HCT116 (cell line): ENCODE results near the gene DGCR8. TPM values are rescaled to one million over a fixed set of nuclear protein-coding genes. Genes with fewer than 3 reads are reported as not detected.

Source experiments
- ATAC-seq: fragments of 200-7000 bp; cut with Tn5 transposase; 2 replicates; pipeline ENCODE4 v1.9.1; 2020; ENCODE audit warnings: mild to moderate bottlenecking, moderate library complexity
- BruUV-seq: library from RNA; stranded (reverse); fragments of 400-500 nt; replicated peaks from 2 replicates; lab custom pipeline; 2021; lab: Mats Ljungman, UMichigan
- CTCF ChIA-PET: fragments of 300-600 bp; sonication (Branson Sonifier 250); formaldehyde crosslinking; loops from one replicate; lab custom pipeline; 2021; ENCODE audit warnings: antibody characterized with exemption; lab: Charles Lee
- POLR2A ChIA-PET: fragments of 300-600, 350-600 bp; sonication (Branson Sonifier 250); formaldehyde crosslinking; loops from one replicate; lab custom pipeline; 2021; ENCODE audit warnings: antibody characterized with exemption; lab: Charles Lee
- RAD21 ChIA-PET, 2 experiments: fragments of 300-600 bp; sonication (Branson Sonifier 250); formaldehyde crosslinking; loops; one replicate each; lab custom pipeline; 2023; ENCODE audit warnings: low total read pairs in 2 of 2; ENCODE audit not compliant: uncharacterized antibody in 2 of 2, unreplicated experiment in 2 of 2, low non-redundant PET in 1 of 2; lab: Charles Lee
- DNase-seq: peaks from one replicate; pipeline ENCODE4 v3.0.0-alpha.2; 2010; ENCODE audit warnings: low read depth, low spot score
- H2AFZ ChIP-seq: fragments of 200-600 bp; shearing (Covaris generic), sonication (generic); 2 replicates; pipeline ENCODE4 v1.6.1; 2017; ENCODE audit warnings: low read depth, mixed run types, mixed read lengths, antibody characterized with exemption, low read length; ENCODE audit not compliant: poor library complexity, severe bottlenecking
- H3K27ac ChIP-seq: 2 replicates; pipeline ENCODE4 v1.5.1; 2012; ENCODE audit warnings: low read depth, low read length
- H3K27me3 ChIP-seq: fragments of 200-600 bp; sonication (generic); 2 replicates; pipeline ENCODE4 v1.6.1; 2016; ENCODE audit warnings: mixed run types, low read length, mixed read lengths; ENCODE audit not compliant: insufficient read depth
- H3K36me3 ChIP-seq, 2 experiments: fragments of 200-500 bp in 1 of 2; fragments of 200-600 bp in 1 of 2; sonication (Bioruptor generic) in 1 of 2; sonication (generic) in 1 of 2; 2 replicates each; pipeline versions ENCODE4 v1.5.1 to v1.6.1; 2014 to 2016; ENCODE audit warnings: low read length in 2 of 2, inconsistent platforms in 1 of 2, mixed read lengths in 1 of 2, mixed run types in 1 of 2; ENCODE audit not compliant: insufficient read depth in 2 of 2, control insufficient read depth in 1 of 2
- H3K4me1 ChIP-seq, 2 experiments: fragments of 200-600 bp in 1 of 2; sonication (generic) in 1 of 2; 2 replicates each; pipeline versions ENCODE4 v1.5.1 to v1.6.1; 2012 to 2017; ENCODE audit warnings: low read length in 2 of 2, inconsistent platforms in 1 of 2, mild to moderate bottlenecking in 1 of 2, mixed read lengths in 1 of 2, mixed run types in 1 of 2, moderate library complexity in 1 of 2; ENCODE audit not compliant: insufficient read depth in 2 of 2, control insufficient read depth in 1 of 2
- H3K4me2 ChIP-seq: fragments of 200-600 bp; sonication (generic); 2 replicates; pipeline ENCODE4 v1.6.1; 2017; ENCODE audit warnings: mixed run types, low read length, mixed read lengths
- H3K4me3 ChIP-seq, 2 experiments: fragments of 200-600 bp in 1 of 2; sonication (generic) in 1 of 2; replicated peaks in 1 of 2; 2 replicates each; pipeline ENCODE4 v1.5.1; 2011 to 2016; ENCODE audit warnings: low read length in 2 of 2, control low read depth in 1 of 2, low read depth in 1 of 2, mild to moderate bottlenecking in 1 of 2, mixed read lengths in 1 of 2, mixed run types in 1 of 2
- H3K79me2 ChIP-seq: fragments of 200-600 bp; sonication (generic); 2 replicates; pipeline ENCODE4 v1.6.1; 2017; ENCODE audit warnings: mild to moderate bottlenecking, mixed run types, low read length, moderate library complexity, mixed read lengths; ENCODE audit not compliant: insufficient read depth
- H3K9ac ChIP-seq: fragments of 200-600 bp; sonication (generic); 2 replicates; pipeline ENCODE4 v1.6.1; 2016; ENCODE audit warnings: low read length, mixed read lengths
- H3K9me2 ChIP-seq: fragments of 200-600 bp; sonication (generic), shearing (Covaris generic); 2 replicates; pipeline ENCODE4 v1.6.1; 2017; ENCODE audit warnings: mixed run types, mild to moderate bottlenecking, moderate library complexity; ENCODE audit not compliant: insufficient read depth
- H3K9me3 ChIP-seq, 2 experiments: fragments of 200-500 bp in 1 of 2; fragments of 200-600 bp in 1 of 2; sonication (Bioruptor generic) in 1 of 2; sonication (generic) in 1 of 2; 2 replicates each; pipeline ENCODE4 v1.6.1; 2014 to 2017; ENCODE audit warnings: low read length in 2 of 2, mixed read lengths in 2 of 2, inconsistent platforms in 1 of 2, low read depth in 1 of 2, mild to moderate bottlenecking in 1 of 2, mixed run types in 1 of 2, moderate library complexity in 1 of 2; ENCODE audit not compliant: control insufficient read depth in 1 of 2, insufficient read depth in 1 of 2
- H4K20me1 ChIP-seq: fragments of 200-600 bp; sonication (generic), shearing (Covaris generic); 2 replicates; pipeline ENCODE4 v1.6.1; 2017; ENCODE audit warnings: mixed run types, mild to moderate bottlenecking, moderate library complexity; ENCODE audit not compliant: insufficient read depth
- CEBPB ChIP-seq: IDR thresholded peaks from 2 replicates; pipeline ENCODE4 v1.6.1; 2012; ENCODE audit warnings: low read depth
- EGR1 ChIP-seq: IDR thresholded peaks from 2 replicates; pipeline ENCODE4 v1.6.1; 2012; ENCODE audit warnings: low read depth
- EZH2phosphoT487 ChIP-seq: fragments of 200-600 bp; IDR thresholded peaks from 2 replicates; pipeline ENCODE4 v1.6.1; 2018; ENCODE audit warnings: antibody characterized with exemption, borderline replicate concordance
- FOSL1 ChIP-seq: IDR thresholded peaks from 2 replicates; pipeline ENCODE4 v1.6.1; 2012; ENCODE audit warnings: low read depth
- JUND ChIP-seq: IDR thresholded peaks from 2 replicates; pipeline ENCODE4 v1.6.1; 2012
- TCF7L2 ChIP-seq: IDR thresholded peaks from 2 replicates; pipeline ENCODE4 v1.7.0; 2011; ENCODE audit warnings: borderline replicate concordance, inconsistent platforms; ENCODE audit not compliant: insufficient read depth, insufficient read length; ENCODE audit errors: extremely low read depth
- ZFX ChIP-seq: fragments of 450-650 bp; IDR thresholded peaks from 2 replicates; pipeline ENCODE4 v1.6.1; 2017
- intact Hi-C: fragments of 100-400 bp; cut with micrococcal nuclease; formaldehyde crosslinking; loops from 2 replicates; pipeline ENCODE4 v1.10.0; 2022
- total RNA-seq: library from RNA; stranded (reverse); gene quantifications from one replicate; pipeline ENCODE4 v1.2.1, GENCODE V29; 2021; ENCODE audit not compliant: unreplicated experiment
- TF ChIP-seq, protein P1 (sequence below): IDR thresholded peaks from 2 replicates; pipeline ENCODE4 v1.6.1; 2012
- TF ChIP-seq, protein P2 (sequence below): IDR thresholded peaks from 2 replicates; pipeline ENCODE4 v1.6.1; 2012; ENCODE audit warnings: low read depth
- TF ChIP-seq, protein P3 (sequence below), 3 experiments: fragments of 200-600 bp in 1 of 3; sonication (generic) in 1 of 3; IDR thresholded peaks in 2 of 3; conservative IDR thresholded peaks in 1 of 3; 2 replicates each; pipeline ENCODE4 v1.5.1; 2012 to 2017; ENCODE audit warnings: low read depth in 2 of 3, low read length in 2 of 3, antibody characterized with exemption in 1 of 3, borderline replicate concordance in 1 of 3, control low read depth in 1 of 3, mild to moderate bottlenecking in 1 of 3, mixed read lengths in 1 of 3, mixed run types in 1 of 3, moderate library complexity in 1 of 3; ENCODE audit not compliant: insufficient read depth in 1 of 3
- TF ChIP-seq, protein P4 (sequence below): IDR thresholded peaks from 2 replicates; pipeline ENCODE4 v1.6.1; 2012

Gene DGCR8
- total RNA-seq, 1 experiment from 2014 or later: 43.8 TPM

DNA sequence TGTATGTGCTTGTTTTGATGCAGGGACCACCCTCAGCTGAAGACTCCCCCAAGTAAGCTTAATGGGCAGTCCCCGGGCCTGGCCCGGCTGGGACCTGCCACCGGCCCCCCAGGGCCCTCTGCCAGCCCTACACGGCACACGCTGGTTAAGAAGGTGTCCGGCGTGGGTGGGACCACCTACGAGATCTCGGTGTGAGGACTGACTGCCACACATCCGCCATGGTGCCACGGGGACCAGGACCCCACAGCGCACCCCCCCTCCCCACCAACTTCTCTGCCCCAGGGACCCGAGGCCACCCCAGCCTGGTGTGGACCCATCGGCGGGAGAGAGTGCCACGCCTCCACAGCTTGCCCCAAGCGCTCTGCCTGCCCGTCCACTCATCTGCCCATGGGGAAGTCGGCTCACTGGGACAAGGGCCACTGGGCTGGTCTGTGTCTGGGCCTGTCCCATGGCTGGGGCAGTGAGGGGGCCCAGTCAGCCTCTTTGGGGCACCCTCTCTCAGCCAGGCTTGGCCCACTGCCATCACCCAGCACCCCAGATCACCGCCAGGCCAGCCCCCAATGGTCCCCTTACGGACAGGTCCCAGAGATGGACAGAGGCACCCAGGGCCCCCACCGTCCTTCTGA lies 65.3 kb downstream of the DGCR8 start:
- Histone ChIP-seq H3K4me1 (no peaks in the 10 kb centered on the region; a peak in 1 of 4 replicates), H2AFZ (no peak overlapping the region), H3K4me3 (no peak overlapping the region), H3K9me2 (no peaks in the 10 kb centered on the region), H4K20me1 (no peaks in the 10 kb centered on the region), H3K4me2 (no peak overlapping the region), H3K36me3 (peaks cover 0 to 5% of the 10 kb centered on the region in 2 experiments; a peak in 1 of 4 replicates), H3K27ac (no peak overlapping the region; the same call in 1 of the 2 replicates), H3K9me3 (no peaks in the 10 kb centered on the region), H3K79me2 (no peaks in the 10 kb centered on the region), H3K27me3 (no peaks in the 10 kb centered on the region), H3K9ac (no peak overlapping the region)
- ChIA-PET RAD21 (no interaction called here), POLR2A (no interaction called here), CTCF (no interaction called here)
- no TSS peak for BruUV-seq
- intact Hi-C loops: no loop called here
- ATAC-seq (no peak), DNase-seq (no peak)
- TF ChIP-seq, protein P1, sequence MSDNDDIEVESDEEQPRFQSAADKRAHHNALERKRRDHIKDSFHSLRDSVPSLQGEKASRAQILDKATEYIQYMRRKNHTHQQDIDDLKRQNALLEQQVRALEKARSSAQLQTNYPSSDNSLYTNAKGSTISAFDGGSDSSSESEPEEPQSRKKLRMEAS: no peak
- TF ChIP-seq, protein P2, sequence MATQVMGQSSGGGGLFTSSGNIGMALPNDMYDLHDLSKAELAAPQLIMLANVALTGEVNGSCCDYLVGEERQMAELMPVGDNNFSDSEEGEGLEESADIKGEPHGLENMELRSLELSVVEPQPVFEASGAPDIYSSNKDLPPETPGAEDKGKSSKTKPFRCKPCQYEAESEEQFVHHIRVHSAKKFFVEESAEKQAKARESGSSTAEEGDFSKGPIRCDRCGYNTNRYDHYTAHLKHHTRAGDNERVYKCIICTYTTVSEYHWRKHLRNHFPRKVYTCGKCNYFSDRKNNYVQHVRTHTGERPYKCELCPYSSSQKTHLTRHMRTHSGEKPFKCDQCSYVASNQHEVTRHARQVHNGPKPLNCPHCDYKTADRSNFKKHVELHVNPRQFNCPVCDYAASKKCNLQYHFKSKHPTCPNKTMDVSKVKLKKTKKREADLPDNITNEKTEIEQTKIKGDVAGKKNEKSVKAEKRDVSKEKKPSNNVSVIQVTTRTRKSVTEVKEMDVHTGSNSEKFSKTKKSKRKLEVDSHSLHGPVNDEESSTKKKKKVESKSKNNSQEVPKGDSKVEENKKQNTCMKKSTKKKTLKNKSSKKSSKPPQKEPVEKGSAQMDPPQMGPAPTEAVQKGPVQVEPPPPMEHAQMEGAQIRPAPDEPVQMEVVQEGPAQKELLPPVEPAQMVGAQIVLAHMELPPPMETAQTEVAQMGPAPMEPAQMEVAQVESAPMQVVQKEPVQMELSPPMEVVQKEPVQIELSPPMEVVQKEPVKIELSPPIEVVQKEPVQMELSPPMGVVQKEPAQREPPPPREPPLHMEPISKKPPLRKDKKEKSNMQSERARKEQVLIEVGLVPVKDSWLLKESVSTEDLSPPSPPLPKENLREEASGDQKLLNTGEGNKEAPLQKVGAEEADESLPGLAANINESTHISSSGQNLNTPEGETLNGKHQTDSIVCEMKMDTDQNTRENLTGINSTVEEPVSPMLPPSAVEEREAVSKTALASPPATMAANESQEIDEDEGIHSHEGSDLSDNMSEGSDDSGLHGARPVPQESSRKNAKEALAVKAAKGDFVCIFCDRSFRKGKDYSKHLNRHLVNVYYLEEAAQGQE: no peak
- TF ChIP-seq FOSL1: no peak
- TF ChIP-seq CEBPB: no peak
- TF ChIP-seq TCF7L2: no peak
- no peak for TF ChIP-seq EZH2phosphoT487
- TF ChIP-seq EGR1: no peak
- TF ChIP-seq ZFX: no peak
- TF ChIP-seq, protein P3, sequence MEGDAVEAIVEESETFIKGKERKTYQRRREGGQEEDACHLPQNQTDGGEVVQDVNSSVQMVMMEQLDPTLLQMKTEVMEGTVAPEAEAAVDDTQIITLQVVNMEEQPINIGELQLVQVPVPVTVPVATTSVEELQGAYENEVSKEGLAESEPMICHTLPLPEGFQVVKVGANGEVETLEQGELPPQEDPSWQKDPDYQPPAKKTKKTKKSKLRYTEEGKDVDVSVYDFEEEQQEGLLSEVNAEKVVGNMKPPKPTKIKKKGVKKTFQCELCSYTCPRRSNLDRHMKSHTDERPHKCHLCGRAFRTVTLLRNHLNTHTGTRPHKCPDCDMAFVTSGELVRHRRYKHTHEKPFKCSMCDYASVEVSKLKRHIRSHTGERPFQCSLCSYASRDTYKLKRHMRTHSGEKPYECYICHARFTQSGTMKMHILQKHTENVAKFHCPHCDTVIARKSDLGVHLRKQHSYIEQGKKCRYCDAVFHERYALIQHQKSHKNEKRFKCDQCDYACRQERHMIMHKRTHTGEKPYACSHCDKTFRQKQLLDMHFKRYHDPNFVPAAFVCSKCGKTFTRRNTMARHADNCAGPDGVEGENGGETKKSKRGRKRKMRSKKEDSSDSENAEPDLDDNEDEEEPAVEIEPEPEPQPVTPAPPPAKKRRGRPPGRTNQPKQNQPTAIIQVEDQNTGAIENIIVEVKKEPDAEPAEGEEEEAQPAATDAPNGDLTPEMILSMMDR (IDR thresholded peaks at IDR 0.05 in 2 of 3, conservative IDR thresholded peaks at IDR 0.05 in 1 of 3; ENCODE audit: borderline replicate concordance in 1 of 3, insufficient read depth in 1 of 3, low read depth in 2 of 3, low read length in 2 of 3): no peak
- TF ChIP-seq, protein P4, sequence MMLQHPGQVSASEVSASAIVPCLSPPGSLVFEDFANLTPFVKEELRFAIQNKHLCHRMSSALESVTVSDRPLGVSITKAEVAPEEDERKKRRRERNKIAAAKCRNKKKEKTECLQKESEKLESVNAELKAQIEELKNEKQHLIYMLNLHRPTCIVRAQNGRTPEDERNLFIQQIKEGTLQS: no peak
- no peak for TF ChIP-seq JUND
